GM13977 (cell line): Measurements from ENCODE around the gene RBM33.

ENCODE experiments used
- DNase-seq: peaks from one replicate; pipeline ENCODE4 v3.0.0; 2012; ENCODE audit warnings: low spot score
- in situ Hi-C: fragments of 300-500 bp; cut with MboI; formaldehyde crosslinking; loops from one replicate; pipeline ENCODE4 v1.12.0; 2022; ENCODE audit warnings: low sequenced_read_pairs, low pct_unique_long_range_greater_than_20kb, mixed read lengths, inconsistent platforms; ENCODE audit not compliant: unreplicated experiment
- TF ChIP-seq, protein P1 (sequence below): IDR thresholded peaks from 2 replicates; pipeline ENCODE4 v1.5.1; 2012; ENCODE audit warnings: mild to moderate bottlenecking, control low read depth; ENCODE audit not compliant: insufficient read depth; ENCODE audit errors: extremely low read depth, missing control alignments

The RBM33 gene

DNA sequence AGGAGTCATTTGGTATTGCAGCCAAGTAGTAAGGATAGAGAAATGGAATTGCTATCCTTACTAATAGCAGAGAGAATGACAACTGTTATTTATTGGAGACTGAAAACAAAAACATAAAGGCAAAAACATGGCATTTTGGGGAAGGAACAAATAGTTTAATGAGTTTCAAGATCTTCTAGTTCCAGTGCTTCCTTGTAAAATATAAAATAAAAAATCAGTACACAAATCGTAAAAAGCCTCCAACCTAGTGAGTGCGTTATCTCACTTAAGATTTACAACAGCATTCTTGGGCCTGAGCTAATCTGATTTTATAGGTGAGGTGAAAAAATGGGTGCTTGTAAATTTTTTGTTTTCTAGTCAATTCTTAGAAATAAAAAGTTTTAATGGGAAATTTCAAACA, 3.3 kb downstream of the RBM33 start:
- in situ Hi-C loops: no loop called here
- TF ChIP-seq, protein P1, sequence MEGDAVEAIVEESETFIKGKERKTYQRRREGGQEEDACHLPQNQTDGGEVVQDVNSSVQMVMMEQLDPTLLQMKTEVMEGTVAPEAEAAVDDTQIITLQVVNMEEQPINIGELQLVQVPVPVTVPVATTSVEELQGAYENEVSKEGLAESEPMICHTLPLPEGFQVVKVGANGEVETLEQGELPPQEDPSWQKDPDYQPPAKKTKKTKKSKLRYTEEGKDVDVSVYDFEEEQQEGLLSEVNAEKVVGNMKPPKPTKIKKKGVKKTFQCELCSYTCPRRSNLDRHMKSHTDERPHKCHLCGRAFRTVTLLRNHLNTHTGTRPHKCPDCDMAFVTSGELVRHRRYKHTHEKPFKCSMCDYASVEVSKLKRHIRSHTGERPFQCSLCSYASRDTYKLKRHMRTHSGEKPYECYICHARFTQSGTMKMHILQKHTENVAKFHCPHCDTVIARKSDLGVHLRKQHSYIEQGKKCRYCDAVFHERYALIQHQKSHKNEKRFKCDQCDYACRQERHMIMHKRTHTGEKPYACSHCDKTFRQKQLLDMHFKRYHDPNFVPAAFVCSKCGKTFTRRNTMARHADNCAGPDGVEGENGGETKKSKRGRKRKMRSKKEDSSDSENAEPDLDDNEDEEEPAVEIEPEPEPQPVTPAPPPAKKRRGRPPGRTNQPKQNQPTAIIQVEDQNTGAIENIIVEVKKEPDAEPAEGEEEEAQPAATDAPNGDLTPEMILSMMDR: no peak
- DNase-seq: no peak

GRCh38 chr7:155648752-155649339, 4.4 kb downstream of the RBM33 start:
- TF ChIP-seq, protein P1: no peak
- DNase-seq: no peak
- in situ Hi-C loops: no loop called here

DNA sequence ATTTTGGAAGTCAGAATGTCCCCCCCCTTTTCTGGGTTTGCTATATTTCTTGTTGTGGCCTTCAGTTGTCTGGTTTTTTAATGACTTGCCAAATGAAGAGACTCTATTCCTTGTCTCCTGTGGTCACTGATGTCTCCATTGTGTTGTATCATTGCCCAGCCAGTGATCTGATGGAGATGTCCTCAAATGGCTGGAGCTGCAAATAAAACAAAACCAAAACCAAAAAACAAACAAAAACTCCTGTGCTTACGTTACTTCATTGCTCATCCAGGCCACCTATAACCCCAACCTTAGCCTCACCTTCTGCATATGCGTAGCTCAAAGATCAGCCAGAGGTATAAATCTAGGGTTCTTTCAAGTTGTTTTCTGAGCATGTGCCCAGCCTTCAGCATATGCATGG, 5.1 kb downstream of the RBM33 start:
- no peak for DNase-seq
- in situ Hi-C loops: no loop called here
- TF ChIP-seq, protein P1: no peak

DNA sequence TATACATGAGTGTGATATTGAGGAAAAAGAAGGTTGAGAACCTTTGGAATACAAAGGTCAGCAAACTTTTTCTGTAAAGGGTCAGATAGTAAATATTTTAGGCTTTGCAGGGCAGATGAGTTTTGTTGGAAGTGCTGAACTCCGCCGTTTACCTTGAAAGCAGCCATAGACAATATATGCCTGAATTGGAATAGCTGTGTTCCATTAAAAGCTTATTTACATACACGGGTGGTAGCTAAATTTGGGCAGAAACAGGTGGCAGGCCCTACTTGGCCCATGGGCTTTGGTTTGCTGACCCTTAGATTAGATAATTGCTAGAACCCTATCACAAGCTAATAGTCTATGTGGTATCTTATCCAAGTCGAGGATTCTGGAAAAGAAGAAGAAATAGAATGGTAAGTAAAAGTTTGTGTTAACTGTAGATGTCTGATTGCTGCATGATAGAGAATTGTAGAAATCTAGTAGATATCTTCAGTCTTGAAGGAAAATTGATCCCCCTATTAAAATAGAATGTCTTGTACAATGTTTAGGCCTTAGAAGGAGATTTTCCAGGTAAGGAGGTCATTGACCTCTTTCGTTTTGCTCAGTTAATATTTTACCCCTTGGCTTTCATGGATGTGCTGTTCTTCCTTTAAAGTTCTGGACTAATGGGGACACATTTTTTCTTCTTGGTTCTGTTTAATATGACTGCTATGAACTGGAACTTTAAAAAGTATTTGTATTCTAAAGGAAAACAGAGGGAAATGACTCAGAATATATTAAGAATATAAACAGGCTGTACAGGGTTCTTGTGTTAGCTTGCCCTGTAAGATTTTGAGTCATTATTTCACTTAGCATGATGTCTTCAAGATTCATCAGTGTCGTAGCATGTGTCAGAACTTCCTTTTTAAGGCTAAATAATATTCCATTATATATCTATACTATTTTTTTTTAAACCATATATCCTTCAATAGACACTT, 8.0 kb downstream of the RBM33 start:
- TF ChIP-seq, protein P1: no peak
- in situ Hi-C loops: no loop called here
- no peak for DNase-seq

DNA sequence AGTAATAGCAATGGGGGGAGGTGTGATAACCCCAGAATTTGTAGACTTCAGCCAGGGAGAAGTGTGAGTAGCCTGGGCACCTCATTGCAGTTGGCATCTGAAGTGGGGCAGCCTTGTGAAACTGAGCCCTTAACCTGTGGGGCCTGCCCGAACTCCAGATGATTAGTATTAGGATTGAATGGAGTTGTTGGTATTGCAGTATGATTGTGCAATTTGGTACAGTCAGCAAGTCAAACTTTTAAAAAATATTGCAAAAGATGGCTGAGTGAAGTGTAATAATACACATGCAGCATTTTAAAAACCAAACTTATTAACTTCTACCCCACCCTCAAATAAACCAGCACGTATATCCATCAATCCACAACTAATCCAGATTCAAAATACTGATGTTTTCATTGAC, 9.3 kb downstream of the RBM33 start:
- DNase-seq: no peak
- in situ Hi-C loops: no loop called here
- TF ChIP-seq, protein P1: no peak

- in situ Hi-C loops: no loop called here
- TF ChIP-seq, protein P1: no peak
- no peak for DNase-seq
Measured at GRCh38 chr7:155656891-155657290, 12.4 kb downstream of the RBM33 start.
